Loucy (cell line): ENCODE data around the gene SLCO4A1.

Experiments used
- CTCF ChIP-seq: fragments of 200-600 bp; sonication (generic); conservative IDR thresholded peaks from 2 replicates; pipeline ENCODE4 v1.5.1; 2014; ENCODE audit warnings: mild to moderate bottlenecking, antibody characterized with exemption, low read length
- EZH2phosphoT487 ChIP-seq: fragments of 200-600 bp; IDR thresholded peaks from 2 replicates; pipeline ENCODE4 v1.6.1; 2018; ENCODE audit warnings: antibody characterized with exemption, mild to moderate bottlenecking, moderate library complexity, borderline replicate concordance

DNA sequence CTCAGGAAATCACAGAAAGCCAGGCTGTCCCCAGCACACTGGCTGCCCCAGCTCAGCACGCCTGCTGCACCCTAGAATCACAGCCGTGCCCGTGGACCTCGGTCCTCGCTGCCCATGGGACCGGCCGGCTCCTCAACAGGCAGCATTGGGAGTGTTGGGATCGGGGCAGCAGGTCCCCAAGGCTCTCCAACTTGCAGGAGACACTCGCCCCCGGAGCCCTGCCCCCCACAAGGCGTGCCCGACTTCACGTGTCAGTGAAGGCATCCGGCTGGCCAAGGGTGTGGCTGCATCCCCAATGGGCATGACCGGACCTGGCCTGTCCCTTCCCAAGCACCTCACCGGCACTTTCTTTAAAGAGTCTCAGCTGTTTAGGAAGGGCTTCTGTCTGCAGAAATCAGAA is 63.3 kb downstream of the SLCO4A1 start:
- TF ChIP-seq CTCF, result no peak
- no peak for TF ChIP-seq EZH2phosphoT487
